Erythroblast (primary cell): ENCODE measurements around the gene C5orf46.
"Not testable (repeated sequence)": the region's sequence is repeated elsewhere in the genome, so short reads cannot be mapped to it uniquely, and the experiment has no call there.

Source experiments
- DNase-seq, 2 experiments: peaks; one replicate each; lab custom pipeline; 2025; lab: John Stamatoyannopoulos, UW
- GATA1 ChIP-seq: IDR thresholded peaks from 2 replicates; pipeline ENCODE4 v1.6.1; 2011; ENCODE audit warnings: low read depth, mild to moderate bottlenecking, control low read depth, low read length, moderate library complexity
- POLR2A ChIP-seq: IDR thresholded peaks from 2 replicates; pipeline ENCODE4 v1.6.1; 2011; ENCODE audit warnings: mild to moderate bottlenecking, low read length

The C5orf46 gene

DNA sequence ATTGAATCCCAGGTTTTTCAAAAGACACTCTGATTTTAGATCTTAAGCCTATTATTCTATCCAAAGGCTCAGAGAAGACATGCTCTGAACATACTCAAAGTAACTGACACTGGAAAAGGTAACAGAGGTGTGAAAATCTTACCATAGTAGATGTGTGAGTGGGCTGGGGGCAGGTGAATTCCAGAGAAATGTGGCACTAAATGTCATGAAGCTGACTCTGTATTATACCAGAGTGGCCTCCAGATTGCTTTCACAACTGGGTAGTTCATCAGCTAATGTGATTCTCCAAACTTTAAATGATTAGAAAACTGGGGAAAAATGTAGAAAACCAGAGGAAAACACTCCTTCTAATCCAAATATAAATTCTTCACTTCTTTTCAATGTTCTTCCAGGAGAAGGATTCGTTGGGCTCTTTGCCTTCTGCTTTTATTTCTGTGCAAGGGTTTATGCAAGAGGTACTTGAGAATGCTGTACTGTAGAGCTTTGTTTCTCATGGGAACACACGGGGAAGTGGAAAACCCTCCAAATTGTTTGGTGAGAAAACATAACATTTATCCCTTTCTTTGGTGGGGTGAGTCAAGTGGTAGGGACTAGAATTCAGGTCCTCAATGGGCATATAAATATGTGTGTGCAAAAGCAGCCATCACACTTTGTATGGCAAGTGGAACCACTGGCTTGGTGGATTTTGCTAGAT is 28.1 kb downstream of the C5orf46 start, which contains the start of gene SCGB3A2:
Gene SCGB3A2 (plus strand): TSS at position 646 of the 694 bp plus-strand sequence. CDS start 93 bp downstream, outside the sequence.
- no peak for DNase-seq
- TF ChIP-seq POLR2A: no peak
- TF ChIP-seq GATA1: no peak

DNA sequence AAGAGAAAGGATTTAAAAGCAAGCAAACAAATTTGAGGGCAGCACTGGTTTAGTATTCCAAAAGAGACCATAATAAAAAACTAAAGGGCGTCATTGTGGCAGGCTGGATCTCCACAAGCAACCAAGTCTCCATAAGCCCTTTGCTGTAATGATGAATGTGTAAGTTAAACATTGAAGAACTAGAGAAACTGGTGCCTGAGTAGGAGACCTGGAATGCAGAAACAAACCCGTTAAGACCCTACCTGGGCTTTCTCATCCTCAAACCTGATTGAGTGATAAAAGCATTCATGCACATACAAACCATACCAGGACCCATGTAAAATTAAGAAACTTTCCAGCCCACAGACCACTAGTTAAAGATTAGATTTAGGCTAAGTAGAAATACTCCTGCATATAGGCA is 29.7 kb downstream of the C5orf46 start:
- no peak for TF ChIP-seq POLR2A
- no peak for TF ChIP-seq GATA1
- DNase-seq: no peak

DNA sequence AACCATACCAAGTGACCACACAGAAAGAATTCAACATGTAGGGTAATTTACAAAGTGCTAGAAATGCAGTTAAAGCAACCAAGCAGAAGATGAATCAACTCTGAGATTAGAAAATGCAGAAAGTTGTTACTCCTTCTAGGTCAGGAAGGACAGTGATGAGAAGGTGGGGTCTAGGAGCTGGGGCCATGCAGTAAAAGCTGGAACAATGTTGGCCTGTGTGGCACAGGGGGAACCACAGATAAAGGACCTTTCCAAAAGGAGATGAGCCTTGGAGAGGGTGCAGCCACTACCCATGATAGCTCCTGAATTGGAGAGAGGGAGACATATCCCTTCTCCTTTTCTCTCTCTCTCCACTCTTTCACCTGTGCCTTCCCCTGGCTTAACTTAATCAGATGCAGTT is 30.2 kb downstream of the C5orf46 start:
- TF ChIP-seq POLR2A (no peak), GATA1 (no peak)
- no peak for DNase-seq

DNA sequence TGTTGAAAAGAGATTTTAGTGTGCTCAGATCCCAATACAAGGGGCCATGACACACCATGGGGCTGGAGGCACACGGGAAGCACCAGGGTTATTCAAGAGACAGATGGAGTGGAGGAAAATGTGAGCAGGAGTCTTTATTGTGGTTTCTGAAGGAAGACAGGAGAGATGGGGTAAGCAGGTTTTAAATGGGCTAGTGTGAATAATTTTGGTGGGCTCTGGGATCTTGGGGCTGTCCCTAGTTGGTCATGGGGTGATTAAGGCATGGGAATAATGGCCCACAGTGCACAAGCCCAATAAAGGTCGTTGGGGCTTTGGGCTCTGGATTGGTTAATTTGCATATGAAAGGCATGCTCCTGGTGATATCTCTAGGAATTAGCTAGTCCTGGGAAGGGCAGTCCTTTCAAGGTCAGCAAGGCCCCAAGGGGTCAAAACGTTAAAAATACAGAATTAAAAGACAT is 31.4 kb downstream of the C5orf46 start:
- TF ChIP-seq POLR2A: no peak
- TF ChIP-seq GATA1: no peak
- no peak for DNase-seq

DNA sequence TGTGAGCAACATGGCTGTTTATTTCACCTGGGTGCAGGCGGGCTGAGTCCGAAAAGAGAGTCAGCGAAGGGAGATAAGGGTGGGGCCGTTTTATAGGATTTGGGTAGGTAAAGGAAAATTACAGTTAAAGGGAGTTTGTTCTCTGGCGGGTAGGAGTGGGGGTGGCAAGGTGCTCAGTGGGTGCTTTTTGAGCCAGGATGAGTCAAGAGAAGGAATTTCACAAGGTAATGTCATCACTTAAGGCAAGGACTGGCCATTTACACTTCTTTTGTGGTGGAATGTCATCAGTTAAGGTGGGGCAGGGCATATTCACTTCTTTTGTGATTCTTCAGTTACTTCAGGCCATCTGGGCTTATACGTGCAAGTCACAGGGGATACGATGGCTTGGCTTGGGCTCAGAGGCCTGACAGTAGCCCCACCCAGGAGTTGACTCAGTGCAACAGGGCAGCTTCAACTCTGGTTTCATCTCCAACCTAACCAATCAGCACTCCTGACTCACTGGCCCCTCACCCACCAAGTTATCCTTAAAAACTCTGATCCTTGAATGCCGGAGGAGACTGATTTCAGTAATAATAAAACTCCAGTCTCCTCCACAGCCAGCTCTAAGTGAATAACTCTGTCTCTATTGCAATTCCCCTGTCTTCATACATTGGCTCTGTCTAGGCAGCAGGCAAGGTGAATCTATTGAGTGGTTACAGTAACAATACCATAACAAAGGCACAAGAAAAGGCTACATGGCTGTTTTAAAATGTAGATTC is 32.0 kb downstream of the C5orf46 start:
- DNase-seq: not testable (repeated sequence)

DNA sequence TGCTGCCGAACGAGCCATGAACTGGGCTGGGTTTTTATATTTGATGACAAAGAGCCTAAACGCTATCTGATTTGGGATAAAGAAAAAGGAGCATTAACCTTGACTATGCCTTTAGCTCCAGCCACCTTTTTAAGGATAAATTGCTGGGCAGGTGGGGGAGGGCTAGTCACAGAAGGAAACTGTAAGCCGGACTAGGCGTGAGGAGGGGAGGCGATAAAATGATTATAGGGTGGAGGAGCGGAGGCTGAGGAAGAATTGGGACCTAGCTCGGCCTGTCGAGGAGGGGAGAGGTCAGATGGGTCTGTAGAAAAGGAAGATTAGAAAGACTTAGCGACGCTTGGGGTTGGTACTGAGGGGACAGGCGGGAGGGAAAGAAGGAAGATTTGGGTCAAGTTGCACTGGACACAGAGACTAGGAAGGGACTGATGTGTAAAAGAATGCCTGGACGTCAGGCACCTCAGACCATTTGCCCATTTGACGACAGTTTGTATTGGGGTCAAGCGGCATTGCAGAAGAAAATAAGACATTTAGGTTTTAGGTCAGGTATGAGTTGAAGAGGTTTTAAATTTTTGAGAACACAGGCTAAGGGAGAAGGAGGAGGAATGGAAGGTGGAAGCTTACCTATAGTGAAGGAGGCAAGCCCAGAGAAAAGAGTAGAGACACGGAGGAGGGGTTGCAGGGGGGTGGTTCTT is 33.4 kb downstream of the C5orf46 start:
- not testable (repeated sequence) for DNase-seq

DNA sequence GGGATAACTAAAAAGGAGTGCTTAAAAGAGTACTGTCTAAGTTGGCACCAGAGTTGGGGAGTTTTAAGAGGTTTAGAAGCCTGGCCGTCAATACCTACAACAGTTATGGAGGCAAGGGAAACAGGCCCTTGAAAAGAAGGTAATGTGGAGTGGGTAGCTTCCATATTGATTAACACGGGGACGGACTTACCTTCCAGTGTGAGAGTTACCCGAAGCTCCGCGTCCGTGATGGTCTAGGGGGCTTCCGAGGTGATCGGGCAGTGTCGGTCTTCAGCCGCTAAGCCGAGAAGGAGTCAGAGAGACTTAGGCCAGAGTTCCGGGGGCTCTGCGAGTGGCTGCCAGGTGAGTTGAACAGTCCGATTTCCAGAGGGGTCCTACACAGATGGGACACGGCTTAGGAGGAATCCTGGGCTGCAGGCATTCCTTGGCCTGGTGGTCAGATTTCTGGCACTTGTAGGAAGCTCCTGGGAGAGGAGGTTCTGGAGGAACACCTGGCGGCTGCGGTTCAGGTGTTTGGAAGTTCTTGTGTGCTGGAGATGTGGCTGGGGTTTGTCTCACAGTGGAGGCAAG is 34.3 kb downstream of the C5orf46 start:
- not testable (repeated sequence) for DNase-seq

DNA sequence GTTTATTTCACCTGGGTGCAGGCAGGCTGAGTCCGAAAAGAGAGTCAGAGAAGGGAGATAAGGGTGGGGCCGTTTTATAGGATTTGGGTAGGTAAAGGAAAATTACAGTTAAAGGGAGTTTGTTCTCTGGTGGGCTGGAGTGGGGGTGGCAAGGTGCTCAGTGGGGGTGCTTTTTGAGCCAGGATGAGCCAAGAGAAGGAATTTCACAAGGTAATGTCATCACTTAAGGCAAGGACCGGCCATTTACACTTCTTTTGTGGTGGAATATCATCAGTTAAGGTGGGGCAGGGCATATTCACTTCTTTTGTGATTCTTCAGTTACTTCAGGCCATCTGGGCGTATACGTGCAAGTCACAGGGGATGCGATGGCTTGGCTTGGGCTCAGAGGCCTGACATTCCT is 36.4 kb downstream of the C5orf46 start:
- not testable (repeated sequence) for DNase-seq

DNA sequence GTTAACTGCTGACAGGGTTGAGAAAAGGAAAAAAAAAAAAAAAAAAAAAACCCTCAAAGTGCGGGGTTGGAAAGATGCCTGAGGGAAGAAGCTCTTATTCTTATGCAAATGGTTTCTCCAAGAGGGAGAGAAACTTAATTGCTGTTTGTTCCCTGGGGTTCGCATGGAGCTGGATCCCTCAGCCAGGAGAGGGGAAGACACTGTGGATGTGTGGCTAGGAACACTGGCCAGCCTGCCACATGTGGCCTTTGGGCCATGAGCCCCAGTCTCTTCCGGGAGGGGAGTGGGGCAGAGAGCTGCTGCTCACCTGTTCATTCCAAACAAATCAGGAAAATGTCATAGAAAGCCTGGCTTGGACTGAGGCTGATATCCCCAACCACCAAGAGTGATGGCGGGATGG is 37.2 kb downstream of the C5orf46 start:
- TF ChIP-seq GATA1 (no peak), POLR2A (no peak)
- DNase-seq: no peak

DNA sequence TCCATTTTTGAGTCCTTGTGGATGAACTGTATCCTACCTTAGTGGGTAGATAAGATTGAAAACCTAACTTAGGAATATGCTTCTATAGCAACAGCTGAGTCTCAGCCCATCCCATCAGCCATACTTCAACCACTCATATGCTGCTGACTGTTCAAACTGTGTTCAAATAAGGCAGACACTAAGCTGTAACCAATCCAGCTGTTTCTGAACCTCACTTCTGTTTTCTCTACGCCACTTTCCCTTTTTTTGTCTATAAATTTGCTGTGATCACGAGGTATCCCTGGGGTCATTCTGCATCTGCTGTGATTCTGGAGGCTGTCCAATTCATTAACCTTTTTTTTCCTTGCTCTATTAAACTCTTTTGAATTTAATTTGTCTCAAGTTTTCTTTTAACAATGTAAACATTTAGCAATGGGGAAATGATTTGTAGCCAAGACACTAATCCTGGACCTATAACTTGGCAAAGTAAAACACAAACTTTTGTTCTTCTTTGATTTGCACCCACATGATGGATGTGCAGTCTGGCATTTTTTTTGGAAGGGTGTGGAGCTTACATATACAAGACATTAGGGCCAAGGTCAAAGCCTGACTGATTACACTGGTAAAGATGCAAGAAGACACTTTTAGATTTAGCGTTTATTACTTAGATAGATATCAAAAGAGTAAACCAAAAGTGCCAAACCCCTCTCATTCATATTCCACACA is 42.7 kb downstream of the C5orf46 start:
- DNase-seq: no peak
- TF ChIP-seq GATA1: no peak
- no peak for TF ChIP-seq POLR2A

DNA sequence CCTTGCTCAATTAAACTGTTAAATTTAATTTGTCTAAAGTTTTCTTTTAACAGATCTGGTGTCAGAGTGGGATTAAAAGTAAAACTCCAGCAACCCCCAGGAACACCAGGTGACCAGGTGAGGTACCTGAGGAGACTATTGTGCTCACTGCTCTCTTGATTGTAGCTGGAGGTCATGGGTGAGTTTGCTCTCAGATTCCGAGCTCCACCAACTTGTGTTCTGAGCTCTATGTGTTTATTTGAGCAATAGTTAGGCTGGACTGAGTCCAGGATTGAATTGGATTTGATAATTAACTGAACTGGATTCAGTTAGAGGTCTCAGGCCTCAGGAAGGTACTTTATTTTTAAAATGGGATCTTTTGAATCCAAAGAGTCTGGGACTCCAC is 45.7 kb downstream of the C5orf46 start:
- no peak for DNase-seq
- no peak for TF ChIP-seq POLR2A
- TF ChIP-seq GATA1: no peak

DNA sequence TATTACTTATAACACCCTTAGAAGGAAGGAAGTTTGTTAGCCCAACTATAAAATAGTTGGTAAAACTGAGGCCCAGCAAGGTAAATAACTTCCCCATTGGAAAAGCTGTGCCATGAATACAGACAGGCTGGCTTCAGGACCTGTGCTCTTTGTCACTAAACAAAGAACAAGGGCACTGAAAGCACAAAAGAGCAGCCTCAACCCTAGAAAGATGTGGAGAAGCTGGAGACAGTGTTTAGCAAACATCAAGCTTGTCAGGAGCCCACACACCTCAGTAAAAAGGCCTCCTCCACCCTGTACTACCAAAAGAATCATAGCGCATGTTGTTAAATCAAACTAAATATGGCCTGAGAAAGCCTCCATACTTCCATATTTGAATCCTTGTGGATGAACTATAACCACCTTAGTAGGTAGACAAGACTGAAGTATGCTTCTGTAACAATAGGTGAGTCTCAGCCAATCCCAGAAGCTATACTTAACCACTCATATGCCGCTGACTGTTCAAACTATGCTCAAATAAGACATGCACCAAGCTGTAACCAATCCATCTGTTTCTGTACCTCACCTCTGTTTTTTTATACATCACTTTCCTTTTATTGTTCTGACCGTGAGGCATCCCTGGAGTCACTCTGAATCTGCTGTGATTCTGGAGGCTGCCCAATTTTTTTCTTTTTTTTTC is 46.2 kb downstream of the C5orf46 start:
- no peak for DNase-seq
- no peak for TF ChIP-seq GATA1
- TF ChIP-seq POLR2A: no peak

DNA sequence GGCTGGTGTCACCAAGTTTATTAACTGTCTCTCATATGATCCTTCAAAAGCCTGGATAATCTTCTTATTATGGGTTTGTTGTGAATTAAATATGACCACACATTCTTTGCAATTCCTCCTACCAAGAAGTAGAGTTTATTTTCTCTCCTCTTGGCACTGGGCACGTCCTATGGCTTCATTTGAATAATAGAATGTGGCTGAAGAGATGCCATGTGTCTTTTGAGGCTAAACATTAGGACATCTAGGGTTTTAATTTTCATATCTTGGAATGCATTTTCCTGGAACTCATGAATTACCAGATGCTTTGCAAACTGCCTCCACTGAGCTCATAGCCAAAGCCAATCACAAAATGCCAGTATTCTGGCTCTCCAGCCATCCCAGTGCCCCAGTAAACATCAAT is 47.8 kb downstream of the C5orf46 start:
- DNase-seq: no peak
- TF ChIP-seq POLR2A (no peak), GATA1 (no peak)
